A549 (cell line): ENCODE data around the gene EP400. TPM values are rescaled to one million over a fixed set of nuclear protein-coding genes. Genes with fewer than 3 reads are reported as not detected.

Experiments
- ATAC-seq, 2 experiments: fragments of 200-7000 bp in 1 of 2; fragments of >200 bp in 1 of 2; cut with Nextera tagmentation in 1 of 2; cut with Tn5 transposase in 1 of 2; 3 replicates each; pipeline versions ENCODE4 v1.8.0 to v1.9.1; 2018 to 2020; ENCODE audit warnings: mild to moderate bottlenecking in 1 of 2, moderate library complexity in 1 of 2
- CTCF ChIA-PET: fragments of 300-600 bp; sonication (Branson Sonifier 250); formaldehyde crosslinking; extraction: SDS; loops from one replicate; lab custom pipeline; 2021; ENCODE audit warnings: antibody characterized with exemption, inconsistent platforms; lab: Yijun Ruan, JAX
- POLR2A ChIA-PET: fragments of 350-600 bp; formaldehyde crosslinking; extraction: SDS; loops from one replicate; lab custom pipeline; 2021; ENCODE audit warnings: antibody characterized with exemption, inconsistent platforms; lab: Yijun Ruan, JAX
- DNase-seq, 2 experiments: peaks; one replicate each; pipeline versions ENCODE4 v3.0.0 to v3.0.0-alpha.2; 2011 to 2016; ENCODE audit warnings: low read depth in 1 of 2, low spot score in 1 of 2
- FAIRE-seq: peaks from 2 replicates; lab custom pipeline; 2011; peaks lifted over from hg19 to GRCh38; lab: Jason Lieb, UNC
- H3K27ac ChIP-seq, 2 experiments: fragments of >200 bp; sonication (Bioruptor Twin); formaldehyde crosslinking; 3 replicates each; pipeline ENCODE4 v1.5.1; 2016 to 2017
- H3K4me1 ChIP-seq: fragments of >200 bp; sonication (Bioruptor Twin); formaldehyde crosslinking; 3 replicates; pipeline ENCODE4 v1.6.1; 2016
- H3K4me2 ChIP-seq: fragments of >200 bp; sonication (Bioruptor Twin); formaldehyde crosslinking; 3 replicates; pipeline ENCODE4 v1.6.1; 2016
- H3K4me3 ChIP-seq: fragments of >200 bp; sonication (Bioruptor Twin); formaldehyde crosslinking; 3 replicates; pipeline ENCODE4 v1.5.1; 2016
- H3K9me3 ChIP-seq: fragments of >200 bp; sonication (Bioruptor Twin); formaldehyde crosslinking; 3 replicates; pipeline ENCODE4 v1.6.1; 2016
- ATOH8 ChIP-seq: fragments of 250-450 bp; sonication (Bioruptor Pico); IDR thresholded peaks from 2 replicates; pipeline ENCODE4 v1.5.0; 2020; ENCODE audit warnings: low read depth, mild to moderate bottlenecking, moderate library complexity
- BCL3 ChIP-seq: fragments of >200 bp; sonication (Bioruptor Twin); formaldehyde crosslinking; IDR thresholded peaks from 3 replicates; pipeline ENCODE4 v1.6.1; 2016
- E2F6 ChIP-seq: IDR thresholded peaks from 2 replicates; pipeline ENCODE4 v1.6.1; 2012; ENCODE audit warnings: low read depth, borderline replicate concordance
- ELK1 ChIP-seq: fragments of 150-350 bp; IDR thresholded peaks from 2 replicates; pipeline ENCODE4 v1.6.1; 2014; ENCODE audit warnings: low read depth, mild to moderate bottlenecking, low read length
- EP300 ChIP-seq, 2 experiments: fragments of >200 bp; sonication (Bioruptor Twin); formaldehyde crosslinking; IDR thresholded peaks; 2 replicates in 1 of 2; 3 replicates in 1 of 2; pipeline ENCODE4 v1.6.1; 2016 to 2017
- FOSL2 ChIP-seq, 2 experiments: fragments of 450-650 bp in 1 of 2; fragments of >200 bp in 1 of 2; sonication (Bioruptor Twin) in 1 of 2; formaldehyde crosslinking; IDR thresholded peaks; 2 replicates each; pipeline versions ENCODE4 v1.5.0 to v1.6.1; 2016 to 2020; ENCODE audit warnings: mild to moderate bottlenecking in 1 of 2, moderate library complexity in 1 of 2
- HDAC2 ChIP-seq: fragments of 200-600 bp; sonication (generic); IDR thresholded peaks from 2 replicates; pipeline ENCODE4 v1.6.1; 2016
- HMGXB4 ChIP-seq: fragments of 250-450 bp; sonication (Bioruptor Pico); IDR thresholded peaks from 2 replicates; pipeline ENCODE4 v1.5.0; 2021; ENCODE audit warnings: mild to moderate bottlenecking, moderate library complexity, borderline replicate concordance
- HOXB5 ChIP-seq: fragments of 250-450 bp; sonication (Bioruptor Pico); IDR thresholded peaks from 2 replicates; pipeline ENCODE4 v1.5.0; 2020; ENCODE audit warnings: mild to moderate bottlenecking, moderate library complexity
- KDM1A ChIP-seq: fragments of 200-600 bp; sonication (generic); IDR thresholded peaks from 2 replicates; pipeline ENCODE4 v1.6.1; 2016; ENCODE audit warnings: low read depth, mild to moderate bottlenecking
- MYC ChIP-seq: IDR thresholded peaks from 2 replicates; pipeline ENCODE4 v1.6.1; 2012; ENCODE audit warnings: mild to moderate bottlenecking, inconsistent platforms, low read length, improper control_type of control experiment, borderline replicate concordance
- NPAS2 ChIP-seq: fragments of 250-450 bp; sonication (Bioruptor Pico); IDR thresholded peaks from 2 replicates; pipeline ENCODE4 v1.8.0; 2022; ENCODE audit warnings: mild to moderate bottlenecking, moderate library complexity, borderline replicate concordance
- NR3C1 ChIP-seq: fragments of >200 bp; sonication (Bioruptor Twin); formaldehyde crosslinking; IDR thresholded peaks from 3 replicates; pipeline ENCODE4 v1.6.1; 2017
- POLR2A ChIP-seq: IDR thresholded peaks from 2 replicates; pipeline ENCODE4 v1.6.1; 2012; ENCODE audit warnings: mild to moderate bottlenecking, low read length
- POLR2AphosphoS2 ChIP-seq: conservative IDR thresholded peaks from 2 replicates; pipeline ENCODE4 v1.6.1; 2012; ENCODE audit warnings: low read length, improper control_type of control experiment, inconsistent platforms
- SMC3 ChIP-seq: fragments of >200 bp; sonication (Bioruptor Twin); formaldehyde crosslinking; IDR thresholded peaks from 3 replicates; pipeline ENCODE4 v1.6.1; 2018; ENCODE audit warnings: inconsistent platforms
- TP53 ChIP-seq: fragments of 250-450 bp; sonication (Bioruptor Pico); IDR thresholded peaks from 2 replicates; pipeline ENCODE4 v1.5.0; 2021; ENCODE audit warnings: mild to moderate bottlenecking, moderate library complexity
- USF2 ChIP-seq: fragments of 450-650 bp; IDR thresholded peaks from 2 replicates; pipeline ENCODE4 v1.6.1; 2014; ENCODE audit warnings: antibody characterized with exemption
- WGBS: methylation state at CpG from one replicate; pipeline ENCODE4 v1.1.6; 2017; ENCODE audit errors: missing lambda C conversion rate; 5-methylcytosine and 5-hydroxymethylcytosine counted together
- polyA plus RNA-seq, 4 experiments: library from polyadenylated mRNA; depleted of rRNA in 3 of 4; stranded (reverse); fragments of >200 nt; fragmentation: RNase III in 1 of 4; extraction: RNeasy Plus Mini Kit Qiagen cat#74134 plus additional on column Dnase treatment in 1 of 4; gene quantifications; 2 replicates in 3 of 4; 3 replicates in 1 of 4; pipeline ENCODE4 v1.2.3, GENCODE V29; 2011 to 2017

Gene EP400
- polyA plus RNA-seq, 2 of the 4 experiments (the other 2 are of a cell fraction) = 9.7 to 15.2 TPM

GRCh38 chr12:132063491-132063890 is 113.7 kb downstream of the EP400 start:
- WGBS = 92% methylated on average over 10 of the region's 10 CpGs
- no peak overlapping the region for H3K4me2 ChIP-seq
- ATAC-seq (no peak), DNase-seq (no peak), FAIRE-seq (peak; percentile 51)
- TF ChIP-seq BCL3 = no peak
- no peak for TF ChIP-seq NPAS2 (CRISPR knock-in tag)
- no peak for TF ChIP-seq POLR2AphosphoS2
- TF ChIP-seq TP53 (CRISPR knock-in tag) = no peak
- TF ChIP-seq HOXB5 (CRISPR knock-in tag) = no peak
- no peak for TF ChIP-seq FOSL2 (IDR thresholded peaks at IDR 0.05)
- no peak for TF ChIP-seq FOSL2 (CRISPR knock-in tag; IDR thresholded peaks at IDR 0.05)
- no peak for TF ChIP-seq SMC3
- TF ChIP-seq POLR2A = no peak
- TF ChIP-seq ATOH8 (CRISPR knock-in tag) = no peak
- TF ChIP-seq EP300 (IDR thresholded peaks at IDR 0.05) = no peak
- H3K4me1 ChIP-seq = no peaks in the 10 kb centered on the region
- H3K9me3 ChIP-seq = no peaks in the 10 kb centered on the region
- ChIA-PET CTCF (no interaction called here), POLR2A (no interaction called here)
- no peak overlapping the region for H3K4me3 ChIP-seq
- H3K27ac ChIP-seq = no peak overlapping the region

GRCh38 chr12:132064631-132065030 is 114.9 kb downstream of the EP400 start:
- H3K4me1 ChIP-seq = no peaks in the 10 kb centered on the region
- TF ChIP-seq BCL3 (no peak), POLR2AphosphoS2 (no peak), ELK1 (no peak), USF2 (no peak), E2F6 (no peak), KDM1A (no peak), NR3C1 (no peak), FOSL2 (IDR thresholded peaks at IDR 0.05) (no peak), FOSL2 (CRISPR knock-in tag; IDR thresholded peaks at IDR 0.05) (no peak), HMGXB4 (CRISPR knock-in tag) (no peak), MYC (no peak), HDAC2 (no peak)
- no peak overlapping the region for H3K4me2 ChIP-seq
- no peaks in the 10 kb centered on the region for H3K9me3 ChIP-seq
- POLR2A ChIA-PET = no interaction called here
- no peak overlapping the region for H3K4me3 ChIP-seq
- FAIRE-seq (no peak), DNase-seq (no peak), ATAC-seq (no peak)
- H3K27ac ChIP-seq = no peak overlapping the region
- CTCF ChIA-PET = interaction anchor here (0.5 to 2.1 kb wide), 3 partner anchors 9 to 350 kb away, joined by 3 to 6 read pairs (median 4); no protein-coding TSS in a partner anchor
- 92% methylated on average over 17 of the region's 19 CpGs for WGBS
